Mammary epithelial cell (primary cell): ENCODE measurements around the gene MIPOL1.

Experiments used
- CTCF ChIP-seq, 2 donors: IDR thresholded peaks in 1 of 2; conservative IDR thresholded peaks in 1 of 2; 2 replicates each; pipeline ENCODE4 v1.5.1; 2011 to 2012; ENCODE audit warnings: inconsistent platforms in 2 of 2, low read length in 2 of 2, mild to moderate bottlenecking in 2 of 2, control low read depth in 1 of 2, low read depth in 1 of 2; ENCODE audit not compliant: insufficient read depth in 1 of 2; ENCODE audit errors: extremely low read depth in 1 of 2
- EZH2 ChIP-seq: IDR thresholded peaks from 2 replicates; pipeline ENCODE4 v1.6.1; 2012; ENCODE audit warnings: low read length, inconsistent platforms, borderline replicate concordance

DNA sequence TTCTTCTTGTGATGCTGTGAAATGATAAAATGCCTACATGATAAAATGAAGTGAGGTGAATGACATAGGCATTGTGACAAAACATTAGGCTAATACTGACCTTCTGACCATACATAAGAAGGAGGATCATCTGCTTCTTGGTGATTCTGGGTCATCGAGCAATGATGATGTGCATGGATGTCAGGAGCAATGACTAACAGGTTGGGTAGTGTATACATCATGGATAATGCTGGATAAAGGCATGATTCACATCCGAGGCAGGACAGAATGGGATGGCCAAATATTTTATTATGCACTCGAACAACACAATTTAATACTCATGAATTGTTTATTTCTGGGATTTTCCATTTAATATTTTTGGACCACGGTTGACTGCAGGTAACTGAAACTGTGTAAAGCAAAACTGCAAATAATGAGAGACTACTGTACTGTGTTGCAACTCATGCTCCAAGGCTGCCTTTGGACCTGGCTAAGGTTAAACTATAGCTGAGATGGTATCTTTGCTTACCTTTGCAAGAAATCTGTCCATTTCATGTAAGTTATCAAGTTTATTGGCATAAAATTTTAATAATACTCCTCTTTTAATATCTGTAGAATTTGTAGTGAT lies 17.7 kb upstream of the MIPOL1 start:
- TF ChIP-seq CTCF (conservative IDR thresholded peaks at IDR 0.05 in 1 of 2, IDR thresholded peaks at IDR 0.05 in 1 of 2; ENCODE audit: extremely low read depth in 1 of 2, insufficient read depth in 1 of 2, low read depth in 1 of 2, low read length in 2 of 2) (no peak), EZH2 (no peak)
